ENCODE data around the gene CCDC120. TPM values are rescaled to one million over a fixed set of nuclear protein-coding genes. Genes with fewer than 3 reads are reported as not detected.
A peak's percentile ranks its signal among the peaks of the same experiment; 100 is the strongest.

CCDC120 gene
- polyA plus RNA-seq, 4 donors: 9.5 to 16.5 (median 11.1) TPM

GRCh38 chrX:49100704-49101628, 42.2 kb downstream of the CCDC120 start:
- DNase-seq (ENCODE audit: low read depth in 4 of 4, low spot score in 3 of 4): peak; percentile 73 to 85 (median 76)

GRCh38 chrX:49101629-49101984, 42.8 kb downstream of the CCDC120 start:
- no peak for DNase-seq (ENCODE audit: low read depth in 4 of 4, low spot score in 3 of 4)

GRCh38 chrX:49102190-49102589, 43.4 kb downstream of the CCDC120 start:
- DNase-seq (ENCODE audit: low read depth in 4 of 4, low spot score in 3 of 4): no peak

GRCh38 chrX:49103637-49104036, 44.8 kb downstream of the CCDC120 start:
- DNase-seq (ENCODE audit: low read depth in 4 of 4, low spot score in 3 of 4): no peak

- no peak for DNase-seq (ENCODE audit: low read depth in 4 of 4, low spot score in 3 of 4)
Measured at GRCh38 chrX:49106296-49106695, 47.5 kb downstream of the CCDC120 start.

- DNase-seq (ENCODE audit: low read depth in 4 of 4, low spot score in 3 of 4): no peak
Measured at GRCh38 chrX:49106930-49107329, 48.1 kb downstream of the CCDC120 start.

GRCh38 chrX:49108641-49109040, 49.8 kb downstream of the CCDC120 start:
- DNase-seq (ENCODE audit: low read depth in 4 of 4, low spot score in 3 of 4): no peak

GRCh38 chrX:49110417-49110816, 51.6 kb downstream of the CCDC120 start:
- no peak for DNase-seq (ENCODE audit: low read depth in 4 of 4, low spot score in 3 of 4)

- DNase-seq (ENCODE audit: low read depth in 4 of 4, low spot score in 3 of 4): no peak
Measured at GRCh38 chrX:49111791-49112190, 53.0 kb downstream of the CCDC120 start.

- no peak for DNase-seq (ENCODE audit: low read depth in 4 of 4, low spot score in 3 of 4)
Measured at GRCh38 chrX:49116076-49116475, 57.3 kb downstream of the CCDC120 start.

- no peak for DNase-seq (ENCODE audit: low read depth in 4 of 4, low spot score in 3 of 4)
Measured at GRCh38 chrX:49116716-49117115, 57.9 kb downstream of the CCDC120 start.

- no peak for DNase-seq (ENCODE audit: low read depth in 4 of 4, low spot score in 3 of 4)
Measured at GRCh38 chrX:49117581-49117980, 58.8 kb downstream of the CCDC120 start.

Other genes with a start within 250 kb of the CCDC120 start
- under 1 TPM in 2 of 4 donors, not detected in 2; 0.18 to 0.43 TPM for gene ERAS, start 232.5 kb upstream of the CCDC120 start, polyA plus RNA-seq (ENCODE audit: insufficient read length in 4 of 4)
- 10 to 100 TPM in 1 of 4 donors, 1 to 10 TPM in 3; 4.4 to 16.8 (median 5.4) TPM for gene PCSK1N, start 223.4 kb upstream of the CCDC120 start, polyA plus RNA-seq (ENCODE audit: insufficient read length in 4 of 4)
- 10 to 100 TPM; 24.8 to 57.6 (median 34.0) TPM for gene TIMM17B, start 161.2 kb upstream of the CCDC120 start, polyA plus RNA-seq (ENCODE audit: insufficient read length in 4 of 4)
- gene PQBP1, start 161.1 kb upstream of the CCDC120 start, polyA plus RNA-seq (ENCODE audit: insufficient read length in 4 of 4): 10 to 100 TPM; 60.6 to 86.0 (median 71.9) TPM
- 10 to 100 TPM; 22.3 to 33.7 (median 30.2) TPM for gene SLC35A2, start 147.4 kb upstream of the CCDC120 start, polyA plus RNA-seq (ENCODE audit: insufficient read length in 4 of 4)
- 1 to 10 TPM; 5.8 to 9.2 (median 6.7) TPM for gene PIM2, start 140.0 kb upstream of the CCDC120 start, polyA plus RNA-seq (ENCODE audit: insufficient read length in 4 of 4)
- gene OTUD5, start 101.4 kb upstream of the CCDC120 start, polyA plus RNA-seq (ENCODE audit: insufficient read length in 4 of 4): 10 to 100 TPM; 59.8 to 67.2 (median 63.9) TPM
- 1 to 10 TPM; 2.7 to 6.6 (median 3.5) TPM for gene KCND1, start 87.2 kb upstream of the CCDC120 start, polyA plus RNA-seq (ENCODE audit: insufficient read length in 4 of 4)
- 10 to 100 TPM; 40.3 to 72.8 (median 55.5) TPM for gene GRIPAP1, start 56.7 kb upstream of the CCDC120 start, polyA plus RNA-seq (ENCODE audit: insufficient read length in 4 of 4)
- gene TFE3, start 15.6 kb upstream of the CCDC120 start, polyA plus RNA-seq (ENCODE audit: insufficient read length in 4 of 4): 10 to 100 TPM; 26.8 to 38.4 (median 34.1) TPM
- gene PRAF2, start 15.0 kb downstream of the CCDC120 start, polyA plus RNA-seq (ENCODE audit: insufficient read length in 4 of 4): 10 to 100 TPM; 37.7 to 54.3 (median 42.0) TPM
- 10 to 100 TPM; 48.4 to 61.6 (median 55.6) TPM for gene WDR45, start 20.9 kb downstream of the CCDC120 start, polyA plus RNA-seq (ENCODE audit: insufficient read length in 4 of 4)
- gene GPKOW, start 64.7 kb downstream of the CCDC120 start, polyA plus RNA-seq (ENCODE audit: insufficient read length in 4 of 4): 10 to 100 TPM; 20.5 to 25.1 (median 23.1) TPM
- 1 to 10 TPM; 3.5 to 8.5 (median 4.0) TPM for gene MAGIX, start 103.8 kb downstream of the CCDC120 start, polyA plus RNA-seq (ENCODE audit: insufficient read length in 4 of 4)
- gene PLP2, start 112.9 kb downstream of the CCDC120 start, polyA plus RNA-seq (ENCODE audit: insufficient read length in 4 of 4): 10 to 100 TPM; 14.8 to 42.3 (median 37.5) TPM
- gene PRICKLE3, start 127.4 kb downstream of the CCDC120 start, polyA plus RNA-seq (ENCODE audit: insufficient read length in 4 of 4): 1 to 10 TPM; 2.5 to 6.2 (median 4.6) TPM
- 1 to 10 TPM; 2.5 to 3.9 (median 3.0) TPM for gene SYP, start 141.2 kb downstream of the CCDC120 start, polyA plus RNA-seq (ENCODE audit: insufficient read length in 4 of 4)
- gene CACNA1F, start 174.3 kb downstream of the CCDC120 start, polyA plus RNA-seq (ENCODE audit: insufficient read length in 4 of 4): under 1 TPM; 0.03 to 0.70 (median 0.11) TPM
- 10 to 100 TPM; 11.2 to 22.5 (median 16.7) TPM for gene CCDC22, start 176.5 kb downstream of the CCDC120 start, polyA plus RNA-seq (ENCODE audit: insufficient read length in 4 of 4)
- under 1 TPM; 0.66 to 0.85 (median 0.79) TPM for gene FOXP3, start 205.7 kb downstream of the CCDC120 start, polyA plus RNA-seq (ENCODE audit: insufficient read length in 4 of 4)
- gene PPP1R3F, start 210.8 kb downstream of the CCDC120 start, polyA plus RNA-seq (ENCODE audit: insufficient read length in 4 of 4): 10 to 100 TPM in 1 of 4 donors, 1 to 10 TPM in 3; 4.8 to 11.5 (median 5.0) TPM
- not detected for gene GAGE10, start 244.6 kb downstream of the CCDC120 start, polyA plus RNA-seq (ENCODE audit: insufficient read length in 4 of 4)

Data from left renal pelvis (tissue), 4 donors.